MM.1S (cell line): ENCODE results near the gene SKAP2.

Experiments
- EZH2 ChIP-seq: fragments of 300-600 bp; sonication (generic); optimal IDR thresholded peaks from 2 replicates; pipeline ENCODE3; 2017; ENCODE audit warnings: low read depth, mild to moderate bottlenecking, antibody characterized with exemption, low read length, mixed read lengths
- EZH2phosphoT487 ChIP-seq: fragments of 300-600 bp; sonication (generic); IDR thresholded peaks from 2 replicates; pipeline ENCODE4 v1.6.1; 2018; ENCODE audit warnings: antibody characterized with exemption, low read length
- TF ChIP-seq, protein P1 (sequence below): fragments of 300-600 bp; sonication (generic); IDR thresholded peaks from 2 replicates; pipeline ENCODE4 v1.5.1; 2016; ENCODE audit warnings: antibody characterized with exemption, low read length, mixed read lengths

DNA sequence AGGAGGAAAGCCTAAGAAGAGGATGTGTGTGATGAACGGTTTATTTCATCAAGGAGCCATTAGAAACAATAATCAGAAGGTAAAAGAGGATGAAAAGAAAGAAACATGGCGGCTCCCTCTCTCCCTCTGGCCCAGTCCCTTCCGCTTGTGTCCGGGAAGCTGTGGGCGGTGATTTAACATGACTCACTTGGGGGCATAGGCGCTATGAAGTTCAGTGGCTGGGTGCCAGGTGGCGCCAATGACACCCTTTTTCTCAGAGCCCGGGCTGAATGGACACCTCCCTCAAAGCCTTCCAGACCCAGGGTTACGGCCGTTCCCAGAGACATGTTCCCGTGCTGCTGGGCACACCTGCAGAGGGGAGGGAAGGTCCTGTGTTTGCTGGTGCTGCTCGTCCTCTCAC, 244.0 kb downstream of the SKAP2 start:
- TF ChIP-seq, protein P1, sequence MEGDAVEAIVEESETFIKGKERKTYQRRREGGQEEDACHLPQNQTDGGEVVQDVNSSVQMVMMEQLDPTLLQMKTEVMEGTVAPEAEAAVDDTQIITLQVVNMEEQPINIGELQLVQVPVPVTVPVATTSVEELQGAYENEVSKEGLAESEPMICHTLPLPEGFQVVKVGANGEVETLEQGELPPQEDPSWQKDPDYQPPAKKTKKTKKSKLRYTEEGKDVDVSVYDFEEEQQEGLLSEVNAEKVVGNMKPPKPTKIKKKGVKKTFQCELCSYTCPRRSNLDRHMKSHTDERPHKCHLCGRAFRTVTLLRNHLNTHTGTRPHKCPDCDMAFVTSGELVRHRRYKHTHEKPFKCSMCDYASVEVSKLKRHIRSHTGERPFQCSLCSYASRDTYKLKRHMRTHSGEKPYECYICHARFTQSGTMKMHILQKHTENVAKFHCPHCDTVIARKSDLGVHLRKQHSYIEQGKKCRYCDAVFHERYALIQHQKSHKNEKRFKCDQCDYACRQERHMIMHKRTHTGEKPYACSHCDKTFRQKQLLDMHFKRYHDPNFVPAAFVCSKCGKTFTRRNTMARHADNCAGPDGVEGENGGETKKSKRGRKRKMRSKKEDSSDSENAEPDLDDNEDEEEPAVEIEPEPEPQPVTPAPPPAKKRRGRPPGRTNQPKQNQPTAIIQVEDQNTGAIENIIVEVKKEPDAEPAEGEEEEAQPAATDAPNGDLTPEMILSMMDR, result no peak
- TF ChIP-seq EZH2, result no peak
- no peak for TF ChIP-seq EZH2phosphoT487
